ENCODE measurements around the gene ZNF324B. TPM values are rescaled to one million over a fixed set of nuclear protein-coding genes. Genes with fewer than 3 reads are reported as not detected.

The ZNF324B gene
- total RNA-seq, 1 donor: 10.5 TPM

DNA sequence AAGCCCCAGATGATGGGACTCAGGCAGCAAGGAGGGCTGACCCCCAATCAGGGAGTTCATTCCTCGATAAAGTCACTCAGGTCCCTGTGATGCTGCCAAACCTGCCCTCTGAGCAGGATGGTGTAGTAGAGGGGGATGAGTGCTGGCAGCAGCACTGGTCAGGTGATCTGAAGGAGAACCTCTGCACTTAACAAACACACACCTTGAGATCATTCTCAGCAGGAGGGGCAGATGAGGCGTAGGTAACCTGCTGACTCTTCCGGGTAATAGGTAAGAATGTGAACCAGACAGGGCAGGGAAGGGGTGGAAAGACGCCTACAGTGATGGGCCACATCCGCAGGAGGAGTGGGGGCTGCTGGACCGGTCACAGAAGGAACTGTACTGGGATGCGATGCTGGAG is 27.9 kb downstream of the ZNF324B start:
- Histone ChIP-seq H3K9me3 (ENCODE audit: low read depth, low read length) (no peaks in the 10 kb centered on the region), H3K79me2 (ENCODE audit: insufficient read depth, low read length) (no peaks in the 10 kb centered on the region), H4K20me1 (ENCODE audit: insufficient read depth, low read length) (no peaks in the 10 kb centered on the region), H2AFZ (ENCODE audit: low read length) (no peak overlapping the region), H3K27ac (ENCODE audit: low read depth, low read length) (no peak overlapping the region), H3K4me2 (ENCODE audit: insufficient read depth, low read length) (no peak overlapping the region), H3K4me3 (ENCODE audit: insufficient read depth, low read length) (no peak overlapping the region), H3K4me1 (ENCODE audit: insufficient read depth, low read length) (peaks cover 15% of the 10 kb centered on the region), H3K27me3 (ENCODE audit: insufficient read depth, low read length) (no peaks in the 10 kb centered on the region), H3K36me3 (ENCODE audit: insufficient read depth, low read length) (no peaks in the 10 kb centered on the region)
- TF ChIP-seq, protein P1, sequence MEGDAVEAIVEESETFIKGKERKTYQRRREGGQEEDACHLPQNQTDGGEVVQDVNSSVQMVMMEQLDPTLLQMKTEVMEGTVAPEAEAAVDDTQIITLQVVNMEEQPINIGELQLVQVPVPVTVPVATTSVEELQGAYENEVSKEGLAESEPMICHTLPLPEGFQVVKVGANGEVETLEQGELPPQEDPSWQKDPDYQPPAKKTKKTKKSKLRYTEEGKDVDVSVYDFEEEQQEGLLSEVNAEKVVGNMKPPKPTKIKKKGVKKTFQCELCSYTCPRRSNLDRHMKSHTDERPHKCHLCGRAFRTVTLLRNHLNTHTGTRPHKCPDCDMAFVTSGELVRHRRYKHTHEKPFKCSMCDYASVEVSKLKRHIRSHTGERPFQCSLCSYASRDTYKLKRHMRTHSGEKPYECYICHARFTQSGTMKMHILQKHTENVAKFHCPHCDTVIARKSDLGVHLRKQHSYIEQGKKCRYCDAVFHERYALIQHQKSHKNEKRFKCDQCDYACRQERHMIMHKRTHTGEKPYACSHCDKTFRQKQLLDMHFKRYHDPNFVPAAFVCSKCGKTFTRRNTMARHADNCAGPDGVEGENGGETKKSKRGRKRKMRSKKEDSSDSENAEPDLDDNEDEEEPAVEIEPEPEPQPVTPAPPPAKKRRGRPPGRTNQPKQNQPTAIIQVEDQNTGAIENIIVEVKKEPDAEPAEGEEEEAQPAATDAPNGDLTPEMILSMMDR (IDR thresholded peaks at IDR 0.05; ENCODE audit: extremely low read depth, low read depth, low read length): no peak
- peak; percentile 64 for DNase-seq (ENCODE audit: insufficient read length, low spot score, missing footprints)

DNA sequence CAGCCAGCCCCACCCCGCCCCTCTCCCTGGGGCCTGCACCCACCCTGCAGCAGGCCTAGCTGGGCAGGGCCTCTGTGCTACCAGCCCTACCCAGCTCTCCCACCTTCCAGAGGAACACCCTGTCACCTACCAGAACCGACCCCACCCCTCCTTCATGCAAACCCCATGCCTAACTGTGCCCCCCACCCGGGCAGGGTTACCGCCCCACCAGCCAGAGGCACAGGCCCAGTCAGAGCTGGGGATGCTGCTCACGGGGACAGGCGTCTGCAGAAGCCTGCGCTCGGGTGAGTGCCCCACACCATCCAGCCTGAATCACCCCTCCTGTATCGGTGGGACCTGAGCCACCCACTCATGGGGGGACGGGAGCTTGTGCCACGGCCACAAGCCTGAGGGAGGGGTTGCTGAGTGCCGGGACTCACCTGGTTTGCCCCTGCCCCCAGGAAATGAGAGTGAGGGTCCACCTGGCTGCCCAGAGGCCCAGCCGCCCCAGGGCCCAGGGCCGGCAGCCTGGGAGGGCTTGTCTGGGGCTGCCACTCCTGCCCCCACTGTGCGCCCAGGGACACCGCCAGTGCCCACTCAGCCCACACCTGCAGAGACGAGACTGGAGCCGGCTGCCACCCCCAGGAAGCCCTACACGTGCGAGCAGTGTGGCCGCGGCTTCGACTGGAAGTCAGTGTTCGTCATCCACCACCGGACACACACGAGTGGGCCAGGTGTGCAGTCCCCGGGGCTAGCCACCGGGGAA is 28.5 kb downstream of the ZNF324B start:
- H3K27ac ChIP-seq (ENCODE audit: low read depth, low read length): no peak overlapping the region
- peak; percentile 58 for DNase-seq (ENCODE audit: insufficient read length, low spot score, missing footprints)
- TF ChIP-seq, protein P1 (IDR thresholded peaks at IDR 0.05; ENCODE audit: extremely low read depth, low read depth, low read length): no peak
- H3K79me2 ChIP-seq (ENCODE audit: insufficient read depth, low read length): no peaks in the 10 kb centered on the region
- no peaks in the 10 kb centered on the region for H4K20me1 ChIP-seq (ENCODE audit: insufficient read depth, low read length)
- no peaks in the 10 kb centered on the region for H3K27me3 ChIP-seq (ENCODE audit: insufficient read depth, low read length)
- H3K4me2 ChIP-seq (ENCODE audit: insufficient read depth, low read length): no peak overlapping the region
- H3K4me1 ChIP-seq (ENCODE audit: insufficient read depth, low read length): peaks cover 9% of the 10 kb centered on the region
- H3K9me3 ChIP-seq (ENCODE audit: low read depth, low read length): no peaks in the 10 kb centered on the region
- no peaks in the 10 kb centered on the region for H3K36me3 ChIP-seq (ENCODE audit: insufficient read depth, low read length)
- no peak overlapping the region for H3K4me3 ChIP-seq (ENCODE audit: insufficient read depth, low read length)
- no peak overlapping the region for H2AFZ ChIP-seq (ENCODE audit: low read length)

DNA sequence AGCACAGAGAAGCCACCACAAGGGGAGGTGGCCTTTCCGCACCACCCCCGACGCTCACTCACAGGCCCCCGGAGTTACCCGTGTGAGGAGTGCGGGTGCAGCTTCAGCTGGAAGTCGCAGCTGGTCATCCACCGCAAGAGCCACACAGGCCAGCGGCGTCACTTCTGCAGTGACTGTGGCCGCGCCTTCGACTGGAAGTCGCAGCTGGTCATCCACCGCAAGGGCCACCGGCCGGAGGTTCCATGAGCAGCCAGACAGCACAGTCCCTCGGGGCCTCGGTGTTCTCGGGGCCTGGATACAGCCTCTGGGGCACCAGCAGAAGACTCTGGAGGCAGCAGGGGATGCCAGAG is 29.0 kb downstream of the ZNF324B start:
- DNase-seq (ENCODE audit: insufficient read length, low spot score, missing footprints): no peak
- TF ChIP-seq, protein P1 (IDR thresholded peaks at IDR 0.05; ENCODE audit: extremely low read depth, low read depth, low read length): no peak
- Histone ChIP-seq H3K27me3 (ENCODE audit: insufficient read depth, low read length) (no peaks in the 10 kb centered on the region), H3K36me3 (ENCODE audit: insufficient read depth, low read length) (no peaks in the 10 kb centered on the region), H3K4me3 (ENCODE audit: insufficient read depth, low read length) (no peak overlapping the region), H3K4me1 (ENCODE audit: insufficient read depth, low read length) (peaks cover 4% of the 10 kb centered on the region), H3K79me2 (ENCODE audit: insufficient read depth, low read length) (no peaks in the 10 kb centered on the region), H3K4me2 (ENCODE audit: insufficient read depth, low read length) (no peak overlapping the region), H2AFZ (ENCODE audit: low read length) (no peak overlapping the region), H3K27ac (ENCODE audit: low read depth, low read length) (no peak overlapping the region), H3K9me3 (ENCODE audit: low read depth, low read length) (no peaks in the 10 kb centered on the region), H4K20me1 (ENCODE audit: insufficient read depth, low read length) (no peaks in the 10 kb centered on the region)

DNA sequence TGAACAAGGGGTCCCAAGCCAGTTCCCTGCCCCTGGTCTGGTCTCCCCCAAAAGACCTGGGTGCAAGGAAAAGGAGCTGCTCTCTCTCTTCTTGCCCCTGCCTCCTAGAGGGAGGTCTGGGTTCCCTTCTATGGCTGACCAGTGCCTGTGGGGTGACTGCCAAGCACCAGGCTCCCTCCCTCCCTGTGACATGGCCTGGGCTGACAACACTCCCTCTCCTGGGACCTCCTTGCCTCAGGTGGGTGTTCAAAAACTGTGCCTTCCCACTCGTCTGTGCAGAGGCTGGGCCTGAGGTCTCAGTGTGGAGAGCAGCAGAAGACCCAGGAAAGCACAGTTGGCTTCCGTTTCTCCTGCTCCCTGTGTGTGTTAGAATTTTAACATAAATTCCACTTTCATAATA is 29.4 kb downstream of the ZNF324B start:
- no peaks in the 10 kb centered on the region for H3K27me3 ChIP-seq (ENCODE audit: insufficient read depth, low read length)
- H3K27ac ChIP-seq (ENCODE audit: low read depth, low read length): no peak overlapping the region
- no peaks in the 10 kb centered on the region for H4K20me1 ChIP-seq (ENCODE audit: insufficient read depth, low read length)
- no peak overlapping the region for H2AFZ ChIP-seq (ENCODE audit: low read length)
- H3K36me3 ChIP-seq (ENCODE audit: insufficient read depth, low read length): no peaks in the 10 kb centered on the region
- H3K4me3 ChIP-seq (ENCODE audit: insufficient read depth, low read length): no peak overlapping the region
- H3K4me1 ChIP-seq (ENCODE audit: insufficient read depth, low read length): peaks cover 4% of the 10 kb centered on the region
- peak; percentile 61 for DNase-seq (ENCODE audit: insufficient read length, low spot score, missing footprints)
- no peaks in the 10 kb centered on the region for H3K79me2 ChIP-seq (ENCODE audit: insufficient read depth, low read length)
- H3K9me3 ChIP-seq (ENCODE audit: low read depth, low read length): no peaks in the 10 kb centered on the region
- TF ChIP-seq, protein P1 (IDR thresholded peaks at IDR 0.05; ENCODE audit: extremely low read depth, low read depth, low read length): no peak
- no peak overlapping the region for H3K4me2 ChIP-seq (ENCODE audit: insufficient read depth, low read length)

Data from osteoblast (primary cell).